SW480 (cell line): Measurements from ENCODE around the gene CARMIL1.

Experiments used
- DNase-seq: peaks from one replicate; pipeline ENCODE4 v3.0.0-alpha.2; 2016; ENCODE audit warnings: low spot score

CARMIL1 gene

GRCh38 chr6:25446830-25447569 is 167.8 kb downstream of the CARMIL1 start:
- DNase-seq, result no peak

GRCh38 chr6:25447570-25447929 is 168.4 kb downstream of the CARMIL1 start:
- no peak for DNase-seq

DNA sequence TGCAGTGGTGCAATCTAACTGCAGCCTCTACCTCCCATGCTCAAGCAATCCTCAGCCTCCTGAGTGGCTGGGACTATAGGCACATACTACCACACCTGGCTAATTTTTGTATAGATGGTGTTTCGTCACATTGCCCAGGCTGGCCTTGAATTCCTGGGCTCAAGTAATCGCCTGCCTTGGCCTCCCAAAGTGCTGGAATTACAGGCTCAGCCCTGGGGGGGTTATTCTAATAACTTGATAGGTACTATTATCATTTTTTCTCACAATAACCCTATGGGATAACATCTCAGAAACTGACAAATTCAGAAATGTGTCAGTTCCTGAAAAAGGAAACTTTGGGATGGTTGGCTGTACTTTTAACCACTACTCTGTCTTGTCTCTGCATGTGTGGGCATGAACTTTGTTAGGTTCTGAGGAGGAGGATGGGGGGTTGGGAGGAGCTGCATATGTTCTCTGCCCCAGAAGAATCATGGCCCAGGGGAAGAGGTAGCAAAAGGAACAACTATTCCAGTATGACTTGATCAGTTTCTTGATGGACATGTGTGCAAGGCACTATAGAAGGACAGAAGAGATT is 169.9 kb downstream of the CARMIL1 start:
- no peak for DNase-seq

- no peak for DNase-seq
Measured at GRCh38 chr6:25449774-25450173, 170.6 kb downstream of the CARMIL1 start.

DNA sequence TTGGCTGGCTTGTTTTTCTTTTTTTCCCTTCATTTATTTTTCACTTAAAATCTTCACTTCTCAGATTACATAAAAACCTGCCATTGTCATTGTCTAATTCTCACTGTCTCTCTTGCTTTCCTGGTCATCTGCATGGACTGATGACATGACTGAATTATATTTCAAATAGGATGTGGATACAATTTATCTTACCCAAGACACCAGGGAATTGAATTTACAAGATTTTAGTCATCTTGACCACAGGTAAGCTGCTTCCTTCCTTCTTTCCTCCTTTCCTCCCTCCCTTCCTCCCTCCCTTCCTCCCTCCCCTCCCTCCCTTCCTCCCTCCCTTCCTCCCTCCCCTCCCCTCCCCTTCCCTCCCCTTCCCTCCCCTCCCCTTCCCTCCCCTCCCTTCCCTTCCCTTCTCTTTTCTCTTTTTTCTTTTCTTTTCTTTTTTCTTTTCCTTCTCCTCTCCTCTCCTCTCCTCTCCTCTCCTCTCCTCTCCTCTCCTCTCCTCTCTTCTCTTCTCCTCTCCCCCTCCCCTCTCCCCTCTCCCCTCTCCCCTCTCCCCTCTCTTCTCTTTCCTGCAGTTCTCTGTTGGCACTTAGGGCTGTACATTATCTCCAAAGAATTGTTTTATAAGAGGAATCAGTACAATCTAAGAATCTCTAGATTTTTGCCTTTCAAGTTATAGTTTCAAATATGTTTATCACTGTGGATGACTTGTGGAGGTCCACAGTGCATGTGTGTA is 171.5 kb downstream of the CARMIL1 start:
- no peak for DNase-seq

- DNase-seq, result no peak
Measured at GRCh38 chr6:25452031-25452430, 172.9 kb downstream of the CARMIL1 start.

DNA sequence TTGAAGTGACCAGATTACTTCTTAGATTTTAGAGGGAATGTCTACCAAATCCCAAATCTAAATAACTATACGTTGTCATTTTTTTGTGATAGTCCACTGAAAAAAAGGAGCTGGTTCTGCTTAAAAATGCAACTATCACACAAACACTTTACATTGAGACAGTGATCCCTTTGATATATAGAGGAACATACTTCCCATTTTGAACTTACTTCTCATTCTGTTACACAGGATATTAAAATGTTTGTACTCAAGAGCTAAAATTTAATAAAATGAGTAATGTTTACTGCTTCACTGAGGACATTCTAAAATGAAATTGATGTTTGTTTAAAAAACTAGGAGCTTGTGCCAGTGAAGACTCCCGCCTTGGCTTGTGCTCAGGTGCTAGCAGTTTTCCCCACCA is 174.1 kb downstream of the CARMIL1 start:
- no peak for DNase-seq

DNA sequence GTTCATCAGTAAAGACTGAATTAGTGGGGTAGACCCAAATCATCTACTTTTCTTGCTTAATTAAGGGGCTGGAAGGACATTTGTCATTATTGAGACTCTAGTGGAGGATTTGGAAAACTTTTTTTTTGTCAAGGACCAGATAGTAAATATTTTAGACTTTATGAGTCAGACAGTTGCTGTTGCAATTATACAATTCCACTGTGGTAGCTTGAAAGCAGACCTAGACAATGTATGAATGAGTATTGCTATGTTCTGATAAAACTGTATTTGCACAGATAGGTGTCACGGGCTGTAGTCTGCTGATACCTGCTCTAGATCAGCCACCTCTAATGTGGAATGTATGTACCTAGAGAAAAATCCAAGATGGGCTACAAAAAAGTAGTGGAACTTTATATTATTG is 175.0 kb downstream of the CARMIL1 start:
- no peak for DNase-seq

GRCh38 chr6:25456249-25457040 is 177.3 kb downstream of the CARMIL1 start:
- no peak for DNase-seq

- no peak for DNase-seq
Measured at GRCh38 chr6:25457516-25457915, 178.3 kb downstream of the CARMIL1 start.

- DNase-seq, result peak; percentile 65
Measured at GRCh38 chr6:25458485-25458884, 179.3 kb downstream of the CARMIL1 start.

DNA sequence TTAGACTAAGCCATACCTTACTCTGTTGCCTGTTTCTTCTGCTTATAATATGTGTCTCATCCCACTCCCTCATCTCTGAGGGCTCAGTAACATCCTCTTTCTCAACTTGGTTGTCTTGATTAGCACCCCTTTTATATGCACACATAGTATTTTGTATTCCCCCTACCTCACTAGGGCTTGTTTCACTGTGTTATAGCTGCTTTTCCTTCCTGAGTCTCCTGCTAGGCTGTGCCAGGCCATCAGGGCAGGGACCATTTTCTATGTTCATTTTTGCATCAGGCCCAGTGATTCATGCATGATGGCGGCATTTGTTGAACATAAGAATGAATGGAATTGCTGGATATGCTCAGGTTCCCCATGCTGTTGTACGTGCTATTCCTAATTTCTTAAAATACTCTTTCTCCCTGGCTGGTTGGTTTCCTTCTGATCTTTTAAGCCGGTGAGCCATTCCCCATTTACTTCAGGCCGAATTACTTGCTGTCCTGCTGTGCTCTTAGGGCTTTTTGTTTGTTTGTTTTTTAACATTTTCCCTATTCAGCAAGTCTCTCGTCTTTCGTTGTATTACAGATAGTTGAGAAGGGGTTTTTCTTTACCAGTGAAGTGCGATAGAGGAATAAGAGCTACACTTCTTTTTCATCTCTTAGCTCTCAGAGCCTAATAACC is 183.2 kb downstream of the CARMIL1 start:
- DNase-seq, result no peak

GRCh38 chr6:25463441-25463840 is 184.3 kb downstream of the CARMIL1 start:
- no peak for DNase-seq

GRCh38 chr6:25464225-25464624 is 185.1 kb downstream of the CARMIL1 start:
- DNase-seq, result no peak

DNA sequence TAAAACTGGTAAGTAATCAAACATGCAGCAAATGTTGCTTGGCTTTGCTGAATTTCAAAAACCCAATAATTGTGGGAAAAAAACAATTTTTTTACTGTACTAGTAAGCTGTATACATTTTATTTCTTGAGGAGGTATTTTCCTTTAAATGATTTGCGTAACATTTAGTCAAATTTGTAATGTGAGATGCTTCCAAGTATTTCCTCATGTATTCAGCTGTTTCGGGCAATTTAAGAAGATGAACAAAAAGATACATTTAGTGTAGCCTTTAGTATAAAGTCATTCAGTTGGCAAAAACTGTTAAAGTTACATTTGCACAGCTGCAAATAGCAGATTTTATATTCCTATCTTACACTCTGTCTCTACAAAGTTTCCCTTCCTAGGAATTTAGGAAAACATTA is 186.8 kb downstream of the CARMIL1 start:
- no peak for DNase-seq

GRCh38 chr6:25468881-25469280 is 189.7 kb downstream of the CARMIL1 start:
- DNase-seq, result no peak

DNA sequence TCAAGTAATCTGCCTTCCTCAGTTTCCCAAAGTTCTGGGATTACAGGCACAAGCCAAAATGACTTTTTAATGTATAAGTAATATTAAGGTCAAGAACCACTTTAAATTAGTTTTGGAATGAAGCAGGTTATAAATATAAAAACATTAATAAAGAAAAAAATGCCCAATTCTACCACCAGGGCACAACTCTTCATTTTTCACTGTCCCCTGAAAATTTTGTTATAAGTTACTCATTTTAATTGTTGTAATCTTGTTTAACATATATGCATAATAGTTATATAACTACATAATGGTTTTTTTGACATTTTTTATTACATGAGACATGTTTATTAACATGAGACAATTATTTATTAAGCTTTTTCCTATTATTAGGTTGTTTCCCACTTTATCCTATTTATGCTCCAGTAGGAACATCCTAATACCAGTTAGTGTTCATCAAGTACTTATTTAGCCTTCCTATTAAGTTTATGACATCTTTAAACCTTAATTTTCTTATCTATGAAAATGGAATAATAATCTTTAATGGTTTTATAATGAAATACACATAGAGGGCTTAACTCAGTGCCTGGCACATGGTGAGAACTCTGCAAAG is 190.7 kb downstream of the CARMIL1 start:
- no peak for DNase-seq

GRCh38 chr6:25472306-25472705 is 193.1 kb downstream of the CARMIL1 start:
- no peak for DNase-seq

GRCh38 chr6:25472906-25473305 is 193.7 kb downstream of the CARMIL1 start:
- DNase-seq, result no peak

DNA sequence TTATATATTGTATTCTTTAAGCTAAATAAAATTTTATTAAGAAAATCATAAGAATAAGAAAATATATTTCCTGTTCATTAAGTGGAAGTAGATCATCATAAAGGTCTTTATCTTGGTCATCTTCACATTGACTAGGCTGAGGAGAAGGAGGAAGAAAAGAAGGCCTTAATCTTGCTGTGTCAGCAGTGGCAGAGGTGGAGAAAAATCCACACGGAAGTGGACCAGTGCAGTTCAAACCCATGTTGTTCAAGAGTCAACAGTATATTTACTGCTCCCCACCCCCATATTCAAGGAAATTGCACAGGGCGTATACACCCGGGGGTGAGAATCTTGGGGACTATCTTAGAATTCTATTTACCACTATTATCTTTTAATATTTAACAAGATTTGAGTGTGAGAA is 194.3 kb downstream of the CARMIL1 start:
- no peak for DNase-seq

GRCh38 chr6:25476126-25476525 is 197.0 kb downstream of the CARMIL1 start:
- no peak for DNase-seq
